GM18526 (cell line): ENCODE measurements around the gene UBR1.

ENCODE experiments used
- POLR2A ChIP-seq: IDR thresholded peaks from 3 replicates; pipeline ENCODE4 v1.6.1; 2011; ENCODE audit not compliant: insufficient read length; ENCODE audit errors: extremely low read depth

UBR1 gene

GRCh38 chr15:42908538-42908937 is 197.3 kb downstream of the UBR1 start:
- TF ChIP-seq POLR2A, result no peak

DNA sequence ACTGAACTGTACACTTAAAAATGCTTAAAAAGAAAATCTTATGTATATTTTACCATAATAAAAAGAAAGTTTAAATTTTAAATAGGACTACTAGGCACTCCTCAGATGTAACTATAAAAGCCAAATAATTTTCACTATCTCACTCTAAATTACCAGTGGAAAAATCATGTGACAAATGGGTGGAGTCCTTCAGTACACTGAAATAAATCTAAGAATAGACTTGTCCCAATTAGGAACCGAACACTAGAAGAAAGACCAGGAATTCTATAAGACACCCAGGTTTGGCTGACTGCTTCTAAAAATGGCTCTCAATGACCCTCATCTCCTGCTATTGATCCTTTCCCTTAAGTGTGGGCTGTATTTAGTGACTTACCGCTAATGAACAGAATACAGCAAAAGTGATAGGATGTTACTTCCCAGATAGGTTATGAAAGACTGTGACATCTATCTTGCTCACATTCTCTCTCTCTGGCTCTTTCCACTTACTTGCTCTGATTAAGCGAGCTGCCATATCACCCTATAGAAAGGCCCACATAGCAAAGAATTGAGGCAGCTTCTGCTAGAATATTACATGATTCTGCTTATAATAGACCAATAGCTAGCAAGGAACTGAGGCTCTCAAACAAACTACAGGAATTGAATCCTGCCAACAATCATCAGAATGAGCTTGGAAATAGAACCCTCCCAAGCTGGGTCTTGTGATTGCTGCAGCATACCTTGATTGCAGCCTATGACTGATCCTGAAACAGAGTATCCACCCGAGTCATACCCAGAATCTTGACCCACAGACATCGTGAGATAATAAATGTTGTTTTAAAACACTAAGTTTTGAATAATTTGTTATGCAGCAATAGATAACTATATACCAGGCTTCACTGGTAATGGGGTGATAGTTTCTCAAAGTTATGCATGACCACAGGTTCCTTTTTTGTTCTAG is 202.2 kb downstream of the UBR1 start:
- TF ChIP-seq POLR2A, result no peak
